HCT116 (cell line): ENCODE results near the gene PSMB5. TPM values are rescaled to one million over a fixed set of nuclear protein-coding genes. Genes with fewer than 3 reads are reported as not detected.

Experiments
- ATAC-seq: fragments of 200-7000 bp; cut with Tn5 transposase; 2 replicates; pipeline ENCODE4 v1.9.1; 2020; ENCODE audit warnings: mild to moderate bottlenecking, moderate library complexity
- BruUV-seq: library from RNA; stranded (reverse); fragments of 400-500 nt; replicated peaks from 2 replicates; lab custom pipeline; 2021; lab: Mats Ljungman, UMichigan
- CTCF ChIA-PET: fragments of 300-600 bp; sonication (Branson Sonifier 250); formaldehyde crosslinking; loops from one replicate; lab custom pipeline; 2021; ENCODE audit warnings: antibody characterized with exemption; lab: Charles Lee
- POLR2A ChIA-PET: fragments of 300-600, 350-600 bp; sonication (Branson Sonifier 250); formaldehyde crosslinking; loops from one replicate; lab custom pipeline; 2021; ENCODE audit warnings: antibody characterized with exemption; lab: Charles Lee
- RAD21 ChIA-PET, 2 experiments: fragments of 300-600 bp; sonication (Branson Sonifier 250); formaldehyde crosslinking; loops; one replicate each; lab custom pipeline; 2023; ENCODE audit warnings: low total read pairs in 2 of 2; ENCODE audit not compliant: uncharacterized antibody in 2 of 2, unreplicated experiment in 2 of 2, low non-redundant PET in 1 of 2; lab: Charles Lee
- DNase-seq: peaks from one replicate; pipeline ENCODE4 v3.0.0-alpha.2; 2010; ENCODE audit warnings: low read depth, low spot score
- H2AFZ ChIP-seq: fragments of 200-600 bp; shearing (Covaris generic), sonication (generic); 2 replicates; pipeline ENCODE4 v1.6.1; 2017; ENCODE audit warnings: low read depth, mixed run types, mixed read lengths, antibody characterized with exemption, low read length; ENCODE audit not compliant: poor library complexity, severe bottlenecking
- H3K27ac ChIP-seq: 2 replicates; pipeline ENCODE4 v1.5.1; 2012; ENCODE audit warnings: low read depth, low read length
- H3K27me3 ChIP-seq: fragments of 200-600 bp; sonication (generic); 2 replicates; pipeline ENCODE4 v1.6.1; 2016; ENCODE audit warnings: mixed run types, low read length, mixed read lengths; ENCODE audit not compliant: insufficient read depth
- H3K36me3 ChIP-seq, 2 experiments: fragments of 200-500 bp in 1 of 2; fragments of 200-600 bp in 1 of 2; sonication (Bioruptor generic) in 1 of 2; sonication (generic) in 1 of 2; 2 replicates each; pipeline versions ENCODE4 v1.5.1 to v1.6.1; 2014 to 2016; ENCODE audit warnings: low read length in 2 of 2, inconsistent platforms in 1 of 2, mixed read lengths in 1 of 2, mixed run types in 1 of 2; ENCODE audit not compliant: insufficient read depth in 2 of 2, control insufficient read depth in 1 of 2
- H3K4me1 ChIP-seq, 2 experiments: fragments of 200-600 bp in 1 of 2; sonication (generic) in 1 of 2; 2 replicates each; pipeline versions ENCODE4 v1.5.1 to v1.6.1; 2012 to 2017; ENCODE audit warnings: low read length in 2 of 2, inconsistent platforms in 1 of 2, mild to moderate bottlenecking in 1 of 2, mixed read lengths in 1 of 2, mixed run types in 1 of 2, moderate library complexity in 1 of 2; ENCODE audit not compliant: insufficient read depth in 2 of 2, control insufficient read depth in 1 of 2
- H3K4me2 ChIP-seq: fragments of 200-600 bp; sonication (generic); 2 replicates; pipeline ENCODE4 v1.6.1; 2017; ENCODE audit warnings: mixed run types, low read length, mixed read lengths
- H3K4me3 ChIP-seq, 2 experiments: fragments of 200-600 bp in 1 of 2; sonication (generic) in 1 of 2; replicated peaks in 1 of 2; 2 replicates each; pipeline ENCODE4 v1.5.1; 2011 to 2016; ENCODE audit warnings: low read length in 2 of 2, control low read depth in 1 of 2, low read depth in 1 of 2, mild to moderate bottlenecking in 1 of 2, mixed read lengths in 1 of 2, mixed run types in 1 of 2
- H3K79me2 ChIP-seq: fragments of 200-600 bp; sonication (generic); 2 replicates; pipeline ENCODE4 v1.6.1; 2017; ENCODE audit warnings: mild to moderate bottlenecking, mixed run types, low read length, moderate library complexity, mixed read lengths; ENCODE audit not compliant: insufficient read depth
- H3K9ac ChIP-seq: fragments of 200-600 bp; sonication (generic); 2 replicates; pipeline ENCODE4 v1.6.1; 2016; ENCODE audit warnings: low read length, mixed read lengths
- H3K9me2 ChIP-seq: fragments of 200-600 bp; sonication (generic), shearing (Covaris generic); 2 replicates; pipeline ENCODE4 v1.6.1; 2017; ENCODE audit warnings: mixed run types, mild to moderate bottlenecking, moderate library complexity; ENCODE audit not compliant: insufficient read depth
- H3K9me3 ChIP-seq, 2 experiments: fragments of 200-500 bp in 1 of 2; fragments of 200-600 bp in 1 of 2; sonication (Bioruptor generic) in 1 of 2; sonication (generic) in 1 of 2; 2 replicates each; pipeline ENCODE4 v1.6.1; 2014 to 2017; ENCODE audit warnings: low read length in 2 of 2, mixed read lengths in 2 of 2, inconsistent platforms in 1 of 2, low read depth in 1 of 2, mild to moderate bottlenecking in 1 of 2, mixed run types in 1 of 2, moderate library complexity in 1 of 2; ENCODE audit not compliant: control insufficient read depth in 1 of 2, insufficient read depth in 1 of 2
- H4K20me1 ChIP-seq: fragments of 200-600 bp; sonication (generic), shearing (Covaris generic); 2 replicates; pipeline ENCODE4 v1.6.1; 2017; ENCODE audit warnings: mixed run types, mild to moderate bottlenecking, moderate library complexity; ENCODE audit not compliant: insufficient read depth
- CBX3 ChIP-seq: IDR thresholded peaks from 2 replicates; pipeline ENCODE4 v1.6.1; 2012; ENCODE audit warnings: low read depth
- CEBPB ChIP-seq: IDR thresholded peaks from 2 replicates; pipeline ENCODE4 v1.6.1; 2012; ENCODE audit warnings: low read depth
- EGR1 ChIP-seq: IDR thresholded peaks from 2 replicates; pipeline ENCODE4 v1.6.1; 2012; ENCODE audit warnings: low read depth
- ELF1 ChIP-seq: IDR thresholded peaks from 2 replicates; pipeline ENCODE4 v1.6.1; 2012; ENCODE audit warnings: low read depth, borderline replicate concordance
- EZH2 ChIP-seq: fragments of 200-600 bp; sonication (generic); IDR thresholded peaks from 2 replicates; pipeline ENCODE4 v1.6.1; 2017; ENCODE audit warnings: antibody characterized with exemption, mixed run types
- EZH2phosphoT487 ChIP-seq: fragments of 200-600 bp; IDR thresholded peaks from 2 replicates; pipeline ENCODE4 v1.6.1; 2018; ENCODE audit warnings: antibody characterized with exemption, borderline replicate concordance
- JUND ChIP-seq: IDR thresholded peaks from 2 replicates; pipeline ENCODE4 v1.6.1; 2012
- POLR2AphosphoS5 ChIP-seq: IDR thresholded peaks from 2 replicates; pipeline ENCODE4 v1.6.1; 2011; ENCODE audit warnings: mild to moderate bottlenecking, low read depth, low read length, moderate library complexity
- RAD21 ChIP-seq: IDR thresholded peaks from 2 replicates; pipeline ENCODE4 v1.6.1; 2012; ENCODE audit warnings: low read depth, mild to moderate bottlenecking
- SP1 ChIP-seq: IDR thresholded peaks from 2 replicates; pipeline ENCODE4 v1.6.1; 2012; ENCODE audit warnings: low read depth
- SRF ChIP-seq: IDR thresholded peaks from 2 replicates; pipeline ENCODE4 v1.6.1; 2012; ENCODE audit warnings: low read depth
- TCF7L2 ChIP-seq: IDR thresholded peaks from 2 replicates; pipeline ENCODE4 v1.7.0; 2011; ENCODE audit warnings: borderline replicate concordance, inconsistent platforms; ENCODE audit not compliant: insufficient read depth, insufficient read length; ENCODE audit errors: extremely low read depth
- YY1 ChIP-seq: IDR thresholded peaks from 2 replicates; pipeline ENCODE4 v1.6.1; 2011; ENCODE audit warnings: low read length, low read depth, moderate library complexity, mild to moderate bottlenecking; ENCODE audit not compliant: insufficient replicate concordance; ENCODE audit errors: extremely low read depth
- ZFX ChIP-seq: fragments of 450-650 bp; IDR thresholded peaks from 2 replicates; pipeline ENCODE4 v1.6.1; 2017
- ZNF274 ChIP-seq: fragments of 200-500 bp; sonication (Bioruptor generic); IDR thresholded peaks from 2 replicates; pipeline ENCODE4 v1.6.1; 2014; ENCODE audit warnings: mild to moderate bottlenecking, low read depth, low read length, inconsistent platforms
- intact Hi-C: fragments of 100-400 bp; cut with micrococcal nuclease; formaldehyde crosslinking; loops from 2 replicates; pipeline ENCODE4 v1.10.0; 2022
- total RNA-seq: library from RNA; stranded (reverse); gene quantifications from one replicate; pipeline ENCODE4 v1.2.1, GENCODE V29; 2021; ENCODE audit not compliant: unreplicated experiment
- TF ChIP-seq, protein P1 (sequence below): IDR thresholded peaks from 2 replicates; pipeline ENCODE4 v1.6.1; 2011; ENCODE audit warnings: mild to moderate bottlenecking, low read length, moderate library complexity; ENCODE audit not compliant: insufficient replicate concordance; ENCODE audit errors: extremely low read depth
- TF ChIP-seq, protein P2 (sequence below): IDR thresholded peaks from 2 replicates; pipeline ENCODE4 v1.6.1; 2012; ENCODE audit warnings: low read depth
- TF ChIP-seq, protein P3 (sequence below): IDR thresholded peaks from 2 replicates; pipeline ENCODE4 v1.6.1; 2012
- TF ChIP-seq, protein P4 (sequence below): IDR thresholded peaks from 2 replicates; pipeline ENCODE4 v1.6.1; 2012
- TF ChIP-seq, protein P5 (sequence below), 3 experiments: fragments of 200-600 bp in 1 of 3; sonication (generic) in 1 of 3; IDR thresholded peaks in 2 of 3; conservative IDR thresholded peaks in 1 of 3; 2 replicates each; pipeline ENCODE4 v1.5.1; 2012 to 2017; ENCODE audit warnings: low read depth in 2 of 3, low read length in 2 of 3, antibody characterized with exemption in 1 of 3, borderline replicate concordance in 1 of 3, control low read depth in 1 of 3, mild to moderate bottlenecking in 1 of 3, mixed read lengths in 1 of 3, mixed run types in 1 of 3, moderate library complexity in 1 of 3; ENCODE audit not compliant: insufficient read depth in 1 of 3

The PSMB5 gene
- total RNA-seq, 1 experiment from 2014 or later, result 212 TPM

DNA sequence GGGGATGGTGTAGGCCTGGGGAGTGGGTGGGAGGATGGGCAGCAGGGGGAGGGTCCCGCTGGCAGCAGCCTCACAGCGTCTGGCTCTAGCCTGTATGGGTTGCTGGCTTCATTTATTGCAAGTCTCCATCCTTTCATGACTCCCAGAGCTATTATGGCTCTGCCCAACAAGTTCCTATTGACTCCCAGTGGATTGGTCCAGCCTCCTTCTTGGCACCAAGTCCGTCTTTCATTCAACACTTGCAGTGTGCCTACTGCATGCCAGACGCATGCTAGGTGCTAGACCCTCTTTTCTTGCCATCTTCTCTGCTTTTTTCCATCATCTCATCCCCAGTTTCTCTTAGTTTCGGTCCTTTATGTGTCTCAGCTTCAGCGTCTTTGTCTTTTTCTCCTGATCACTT is 8.4 kb upstream of the PSMB5 start:
- H3K27me3 ChIP-seq, result no peaks in the 10 kb centered on the region
- H2AFZ ChIP-seq, result no peak overlapping the region
- CTCF ChIA-PET, result no interaction called here
- no peaks in the 10 kb centered on the region for H3K79me2 ChIP-seq
- RAD21 ChIA-PET, result no interaction called here
- intact Hi-C loops, result no loop called here
- no peaks in the 10 kb centered on the region for H3K9me3 ChIP-seq
- H3K4me3 ChIP-seq, result no peak overlapping the region
- no peak overlapping the region for H3K4me2 ChIP-seq
- no peak overlapping the region for H3K9ac ChIP-seq
- POLR2A ChIA-PET, result no interaction called here
- peaks cover 0 to 5% of the 10 kb centered on the region in 2 experiments; a peak in 1 of 4 replicates for H3K4me1 ChIP-seq
- no TSS peak for BruUV-seq
- H3K9me2 ChIP-seq, result no peaks in the 10 kb centered on the region
- ATAC-seq (no peak; the same call in 1 of the 2 replicates), DNase-seq (no peak)
- no peaks in the 10 kb centered on the region for H3K36me3 ChIP-seq
- H3K27ac ChIP-seq, result no peak overlapping the region
- no peaks in the 10 kb centered on the region for H4K20me1 ChIP-seq
- TF ChIP-seq JUND (no peak), SRF (no peak), RAD21 (no peak), YY1 (no peak), POLR2AphosphoS5 (no peak), CEBPB (no peak), CBX3 (no peak), SP1 (no peak), TCF7L2 (no peak), EGR1 (no peak), EZH2 (no peak), ELF1 (no peak), ZFX (no peak), ZNF274 (no peak), EZH2phosphoT487 (no peak)
- TF ChIP-seq, protein P1, sequence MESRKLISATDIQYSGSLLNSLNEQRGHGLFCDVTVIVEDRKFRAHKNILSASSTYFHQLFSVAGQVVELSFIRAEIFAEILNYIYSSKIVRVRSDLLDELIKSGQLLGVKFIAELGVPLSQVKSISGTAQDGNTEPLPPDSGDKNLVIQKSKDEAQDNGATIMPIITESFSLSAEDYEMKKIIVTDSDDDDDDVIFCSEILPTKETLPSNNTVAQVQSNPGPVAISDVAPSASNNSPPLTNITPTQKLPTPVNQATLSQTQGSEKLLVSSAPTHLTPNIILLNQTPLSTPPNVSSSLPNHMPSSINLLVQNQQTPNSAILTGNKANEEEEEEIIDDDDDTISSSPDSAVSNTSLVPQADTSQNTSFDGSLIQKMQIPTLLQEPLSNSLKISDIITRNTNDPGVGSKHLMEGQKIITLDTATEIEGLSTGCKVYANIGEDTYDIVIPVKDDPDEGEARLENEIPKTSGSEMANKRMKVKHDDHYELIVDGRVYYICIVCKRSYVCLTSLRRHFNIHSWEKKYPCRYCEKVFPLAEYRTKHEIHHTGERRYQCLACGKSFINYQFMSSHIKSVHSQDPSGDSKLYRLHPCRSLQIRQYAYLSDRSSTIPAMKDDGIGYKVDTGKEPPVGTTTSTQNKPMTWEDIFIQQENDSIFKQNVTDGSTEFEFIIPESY, result no peak
- TF ChIP-seq, protein P2, sequence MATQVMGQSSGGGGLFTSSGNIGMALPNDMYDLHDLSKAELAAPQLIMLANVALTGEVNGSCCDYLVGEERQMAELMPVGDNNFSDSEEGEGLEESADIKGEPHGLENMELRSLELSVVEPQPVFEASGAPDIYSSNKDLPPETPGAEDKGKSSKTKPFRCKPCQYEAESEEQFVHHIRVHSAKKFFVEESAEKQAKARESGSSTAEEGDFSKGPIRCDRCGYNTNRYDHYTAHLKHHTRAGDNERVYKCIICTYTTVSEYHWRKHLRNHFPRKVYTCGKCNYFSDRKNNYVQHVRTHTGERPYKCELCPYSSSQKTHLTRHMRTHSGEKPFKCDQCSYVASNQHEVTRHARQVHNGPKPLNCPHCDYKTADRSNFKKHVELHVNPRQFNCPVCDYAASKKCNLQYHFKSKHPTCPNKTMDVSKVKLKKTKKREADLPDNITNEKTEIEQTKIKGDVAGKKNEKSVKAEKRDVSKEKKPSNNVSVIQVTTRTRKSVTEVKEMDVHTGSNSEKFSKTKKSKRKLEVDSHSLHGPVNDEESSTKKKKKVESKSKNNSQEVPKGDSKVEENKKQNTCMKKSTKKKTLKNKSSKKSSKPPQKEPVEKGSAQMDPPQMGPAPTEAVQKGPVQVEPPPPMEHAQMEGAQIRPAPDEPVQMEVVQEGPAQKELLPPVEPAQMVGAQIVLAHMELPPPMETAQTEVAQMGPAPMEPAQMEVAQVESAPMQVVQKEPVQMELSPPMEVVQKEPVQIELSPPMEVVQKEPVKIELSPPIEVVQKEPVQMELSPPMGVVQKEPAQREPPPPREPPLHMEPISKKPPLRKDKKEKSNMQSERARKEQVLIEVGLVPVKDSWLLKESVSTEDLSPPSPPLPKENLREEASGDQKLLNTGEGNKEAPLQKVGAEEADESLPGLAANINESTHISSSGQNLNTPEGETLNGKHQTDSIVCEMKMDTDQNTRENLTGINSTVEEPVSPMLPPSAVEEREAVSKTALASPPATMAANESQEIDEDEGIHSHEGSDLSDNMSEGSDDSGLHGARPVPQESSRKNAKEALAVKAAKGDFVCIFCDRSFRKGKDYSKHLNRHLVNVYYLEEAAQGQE, result no peak
- TF ChIP-seq, protein P3, sequence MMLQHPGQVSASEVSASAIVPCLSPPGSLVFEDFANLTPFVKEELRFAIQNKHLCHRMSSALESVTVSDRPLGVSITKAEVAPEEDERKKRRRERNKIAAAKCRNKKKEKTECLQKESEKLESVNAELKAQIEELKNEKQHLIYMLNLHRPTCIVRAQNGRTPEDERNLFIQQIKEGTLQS, result no peak
- TF ChIP-seq, protein P4, sequence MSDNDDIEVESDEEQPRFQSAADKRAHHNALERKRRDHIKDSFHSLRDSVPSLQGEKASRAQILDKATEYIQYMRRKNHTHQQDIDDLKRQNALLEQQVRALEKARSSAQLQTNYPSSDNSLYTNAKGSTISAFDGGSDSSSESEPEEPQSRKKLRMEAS, result no peak
- TF ChIP-seq, protein P5, sequence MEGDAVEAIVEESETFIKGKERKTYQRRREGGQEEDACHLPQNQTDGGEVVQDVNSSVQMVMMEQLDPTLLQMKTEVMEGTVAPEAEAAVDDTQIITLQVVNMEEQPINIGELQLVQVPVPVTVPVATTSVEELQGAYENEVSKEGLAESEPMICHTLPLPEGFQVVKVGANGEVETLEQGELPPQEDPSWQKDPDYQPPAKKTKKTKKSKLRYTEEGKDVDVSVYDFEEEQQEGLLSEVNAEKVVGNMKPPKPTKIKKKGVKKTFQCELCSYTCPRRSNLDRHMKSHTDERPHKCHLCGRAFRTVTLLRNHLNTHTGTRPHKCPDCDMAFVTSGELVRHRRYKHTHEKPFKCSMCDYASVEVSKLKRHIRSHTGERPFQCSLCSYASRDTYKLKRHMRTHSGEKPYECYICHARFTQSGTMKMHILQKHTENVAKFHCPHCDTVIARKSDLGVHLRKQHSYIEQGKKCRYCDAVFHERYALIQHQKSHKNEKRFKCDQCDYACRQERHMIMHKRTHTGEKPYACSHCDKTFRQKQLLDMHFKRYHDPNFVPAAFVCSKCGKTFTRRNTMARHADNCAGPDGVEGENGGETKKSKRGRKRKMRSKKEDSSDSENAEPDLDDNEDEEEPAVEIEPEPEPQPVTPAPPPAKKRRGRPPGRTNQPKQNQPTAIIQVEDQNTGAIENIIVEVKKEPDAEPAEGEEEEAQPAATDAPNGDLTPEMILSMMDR (IDR thresholded peaks at IDR 0.05 in 2 of 3, conservative IDR thresholded peaks at IDR 0.05 in 1 of 3; ENCODE audit: borderline replicate concordance in 1 of 3, insufficient read depth in 1 of 3, low read depth in 2 of 3, low read length in 2 of 3), result no peak
- TF ChIP-seq, all 23 proteins: peak for 0
